GM23338 (cell line): ENCODE results near the gene XRCC4. TPM values are rescaled to one million over a fixed set of nuclear protein-coding genes. Genes with fewer than 3 reads are reported as not detected.

ENCODE experiments used
- ATAC-seq: fragments of 200-7000 bp; cut with Tn5 transposase; 3 replicates; pipeline ENCODE4 v1.9.1; 2020
- DNase-seq: peaks from one replicate; pipeline ENCODE4 v3.0.0-alpha.2; 2015; ENCODE audit warnings: low spot score
- H2AFZ ChIP-seq: fragments of 200-600 bp; sonication (generic); 2 replicates; pipeline ENCODE4 v1.8.0; 2016; ENCODE audit warnings: antibody characterized with exemption, mild to moderate bottlenecking, moderate library complexity
- H3F3A ChIP-seq: fragments of 200-600 bp; sonication (generic); replicated peaks from 2 replicates; pipeline ENCODE4 v1.8.0; 2017; ENCODE audit warnings: antibody characterized with exemption, mixed run types, low read depth
- H3K27ac ChIP-seq: fragments of 200-600 bp; sonication (generic); 2 replicates; pipeline ENCODE4 v1.6.1; 2016; ENCODE audit warnings: low read depth
- H3K27me3 ChIP-seq: fragments of 200-600 bp; sonication (generic); 2 replicates; pipeline ENCODE4 v1.8.0; 2016; ENCODE audit warnings: mild to moderate bottlenecking, mixed run types, moderate library complexity; ENCODE audit not compliant: insufficient read depth
- H3K36me3 ChIP-seq: fragments of 200-600 bp; sonication (generic); 2 replicates; pipeline ENCODE4 v1.8.0; 2016; ENCODE audit warnings: mild to moderate bottlenecking; ENCODE audit not compliant: insufficient read depth
- H3K4me1 ChIP-seq: fragments of 200-600 bp; sonication (generic); 2 replicates; pipeline ENCODE4 v1.8.0; 2016; ENCODE audit warnings: mild to moderate bottlenecking, moderate library complexity; ENCODE audit not compliant: insufficient read depth
- H3K4me2 ChIP-seq: fragments of 200-600 bp; sonication (generic); 2 replicates; pipeline ENCODE4 v1.7.1; 2017; ENCODE audit warnings: mixed run types
- H3K4me3 ChIP-seq: fragments of 200-600 bp; sonication (generic); 2 replicates; pipeline ENCODE4 v1.6.1; 2016; ENCODE audit warnings: mixed run types
- H3K79me2 ChIP-seq: fragments of 200-600 bp; sonication (generic); replicated peaks from 2 replicates; pipeline ENCODE4 v1.8.0; 2017; ENCODE audit warnings: mild to moderate bottlenecking; ENCODE audit not compliant: insufficient read depth
- H3K9me2 ChIP-seq: fragments of 200-600 bp; sonication (generic); 2 replicates; pipeline ENCODE4 v1.8.0; 2017; ENCODE audit not compliant: insufficient read depth
- H4K20me1 ChIP-seq: fragments of 200-600 bp; sonication (generic); replicated peaks from 2 replicates; pipeline ENCODE4 v1.8.0; 2017; ENCODE audit warnings: mild to moderate bottlenecking; ENCODE audit not compliant: insufficient read depth
- H3K27ac Mint-ChIP-seq: 2 replicates; pipeline ENCODE4 v1.8.0; 2020; ENCODE audit warnings: inconsistent platforms, mild to moderate bottlenecking, moderate library complexity, mixed read lengths
- H3K27me3 Mint-ChIP-seq: 3 replicates; pipeline ENCODE4 v1.8.0; 2022; ENCODE audit warnings: low read depth, mild to moderate bottlenecking, moderate library complexity, mixed read lengths, inconsistent platforms; ENCODE audit not compliant: insufficient read depth, poor library complexity
- H3K36me3 Mint-ChIP-seq: 3 replicates; pipeline ENCODE4 v1.8.0; 2021; ENCODE audit warnings: low read depth, mild to moderate bottlenecking, inconsistent platforms, moderate library complexity, mixed read lengths
- H3K4me1 Mint-ChIP-seq: 3 replicates; pipeline ENCODE4 v1.8.0; 2020; ENCODE audit warnings: mild to moderate bottlenecking, inconsistent platforms, mixed read lengths
- H3K4me3 Mint-ChIP-seq: 3 replicates; pipeline ENCODE4 v1.8.0; 2021; ENCODE audit warnings: moderate library complexity, mild to moderate bottlenecking, inconsistent platforms, mixed read lengths
- H3K9me3 Mint-ChIP-seq: 3 replicates; pipeline ENCODE4 v1.8.0; 2020; ENCODE audit warnings: moderate library complexity, mild to moderate bottlenecking, inconsistent platforms, mixed read lengths
- CREB1 ChIP-seq: fragments of 250-450 bp; sonication (Bioruptor Pico); IDR thresholded peaks from 2 replicates; pipeline ENCODE4 v1.5.0; 2020; ENCODE audit warnings: low read depth, mild to moderate bottlenecking, moderate library complexity
- EZH2 ChIP-seq: fragments of 200-600 bp; sonication (generic); IDR thresholded peaks from one replicate; pipeline ENCODE4 v1.8.0; 2017; ENCODE audit warnings: antibody characterized with exemption, mild to moderate bottlenecking, low read depth; ENCODE audit not compliant: unreplicated experiment
- EZH2phosphoT487 ChIP-seq: fragments of 200-600 bp; sonication (generic); IDR thresholded peaks from one replicate; pipeline ENCODE4 v1.8.1; 2018; ENCODE audit warnings: antibody characterized with exemption; ENCODE audit not compliant: unreplicated experiment
- JUNB ChIP-seq: IDR thresholded peaks from one replicate; pipeline ENCODE4 v1.6.1; 2016; ENCODE audit warnings: antibody characterized with exemption; ENCODE audit not compliant: unreplicated experiment
- NANOG ChIP-seq: IDR thresholded peaks from 2 replicates; pipeline ENCODE4 v1.6.1; 2016; ENCODE audit warnings: antibody characterized with exemption, borderline replicate concordance
- POLR2AphosphoS5 ChIP-seq: IDR thresholded peaks from 2 replicates; pipeline ENCODE4 v1.6.1; 2016; ENCODE audit warnings: antibody characterized with exemption, low read depth
- STAT1 ChIP-seq: IDR thresholded peaks from one replicate; pipeline ENCODE4 v1.6.1; 2016; ENCODE audit warnings: antibody characterized with exemption; ENCODE audit not compliant: unreplicated experiment
- ZNF114 ChIP-seq: fragments of 250-450 bp; sonication (Bioruptor Pico); IDR thresholded peaks from 2 replicates; pipeline ENCODE4 v1.5.0; 2020; ENCODE audit warnings: mild to moderate bottlenecking, moderate library complexity
- ZNF331 ChIP-seq: fragments of 250-450 bp; sonication (Bioruptor Pico); IDR thresholded peaks from 2 replicates; pipeline ENCODE4 v1.5.0; 2020; ENCODE audit warnings: low read depth, mild to moderate bottlenecking, moderate library complexity
- polyA plus RNA-seq: library from polyadenylated mRNA; unstranded; fragments of >200 nt; fragmentation: Nextera tagmentation; extraction: Ambion mirVana; gene quantifications from 2 replicates; pipeline ENCODE4 v1.2.1, GENCODE V29; 2016
- total RNA-seq: library from RNA; depleted of rRNA; stranded (reverse); fragments of >200 nt; shearing (Covaris generic); gene quantifications from 2 replicates; pipeline ENCODE4 v1.2.3, GENCODE V29; 2014
- TF ChIP-seq, protein P1 (sequence below): IDR thresholded peaks from one replicate; pipeline ENCODE4 v1.6.1; 2018; ENCODE audit warnings: antibody characterized with exemption; ENCODE audit not compliant: unreplicated experiment
- TF ChIP-seq, protein P2 (sequence below): IDR thresholded peaks from 2 replicates; pipeline ENCODE4 v1.6.1; 2016; ENCODE audit warnings: antibody characterized with exemption
- TF ChIP-seq, protein P3 (sequence below): fragments of 250-450 bp; sonication (Bioruptor Pico); IDR thresholded peaks from 2 replicates; pipeline ENCODE4 v1.5.0; 2020; ENCODE audit warnings: mild to moderate bottlenecking, moderate library complexity
- TF ChIP-seq, protein P4 (sequence below), 2 experiments: fragments of 200-600 bp in 1 of 2; sonication (generic) in 1 of 2; conservative IDR thresholded peaks; 2 replicates each; pipeline versions ENCODE4 v1.5.1 to v1.6.1; 2016 to 2017; ENCODE audit warnings: antibody characterized with exemption in 2 of 2, low read depth in 2 of 2, mild to moderate bottlenecking in 2 of 2, moderate library complexity in 1 of 2

XRCC4 gene
- total and polyA plus RNA-seq, 2 experiments from 2014 or later: 11.5 to 22.4 TPM

DNA sequence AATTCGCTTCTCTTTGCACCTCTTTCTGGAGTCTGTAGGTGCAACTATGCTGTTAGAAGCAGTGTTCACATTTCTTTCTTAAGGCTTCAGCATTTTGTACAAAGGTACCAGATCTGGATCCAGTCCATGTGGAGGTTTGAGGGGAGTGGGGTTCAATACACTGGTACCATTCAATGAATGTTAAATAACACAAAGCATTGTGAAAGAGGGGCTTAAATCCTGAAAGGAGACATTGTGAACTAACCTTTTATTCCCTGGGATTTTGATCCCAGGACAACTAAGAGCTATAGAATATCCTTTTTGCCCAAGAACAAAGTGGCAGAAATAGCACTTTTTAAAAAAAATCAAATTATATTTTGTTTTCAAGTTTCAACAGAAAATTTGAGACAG lies 286.5 kb downstream of the XRCC4 start:
- DNase-seq (no peak), ATAC-seq (no peak)
- Histone ChIP-seq H3K79me2 (no peaks in the 10 kb centered on the region), H3K9me2 (0 out of 2 replicates have a peak, but pooled peaks cover 4% of the 10 kb centered on the region), H3K4me1 (no peaks in the 10 kb centered on the region), H4K20me1 (no peaks in the 10 kb centered on the region), H3K4me3 (no peak overlapping the region), H3K27me3 (no peaks in the 10 kb centered on the region), H3K36me3 (no peaks in the 10 kb centered on the region), H3K4me2 (no peak overlapping the region), H3K27ac (no peak overlapping the region), H3F3A (no peaks in the 10 kb centered on the region), H2AFZ (peak overlapping the region; percentile 5; the same call in 1 of the 2 replicates)
- H3K27ac Mint-ChIP-seq: no peak overlapping the region
- TF ChIP-seq, protein P1, sequence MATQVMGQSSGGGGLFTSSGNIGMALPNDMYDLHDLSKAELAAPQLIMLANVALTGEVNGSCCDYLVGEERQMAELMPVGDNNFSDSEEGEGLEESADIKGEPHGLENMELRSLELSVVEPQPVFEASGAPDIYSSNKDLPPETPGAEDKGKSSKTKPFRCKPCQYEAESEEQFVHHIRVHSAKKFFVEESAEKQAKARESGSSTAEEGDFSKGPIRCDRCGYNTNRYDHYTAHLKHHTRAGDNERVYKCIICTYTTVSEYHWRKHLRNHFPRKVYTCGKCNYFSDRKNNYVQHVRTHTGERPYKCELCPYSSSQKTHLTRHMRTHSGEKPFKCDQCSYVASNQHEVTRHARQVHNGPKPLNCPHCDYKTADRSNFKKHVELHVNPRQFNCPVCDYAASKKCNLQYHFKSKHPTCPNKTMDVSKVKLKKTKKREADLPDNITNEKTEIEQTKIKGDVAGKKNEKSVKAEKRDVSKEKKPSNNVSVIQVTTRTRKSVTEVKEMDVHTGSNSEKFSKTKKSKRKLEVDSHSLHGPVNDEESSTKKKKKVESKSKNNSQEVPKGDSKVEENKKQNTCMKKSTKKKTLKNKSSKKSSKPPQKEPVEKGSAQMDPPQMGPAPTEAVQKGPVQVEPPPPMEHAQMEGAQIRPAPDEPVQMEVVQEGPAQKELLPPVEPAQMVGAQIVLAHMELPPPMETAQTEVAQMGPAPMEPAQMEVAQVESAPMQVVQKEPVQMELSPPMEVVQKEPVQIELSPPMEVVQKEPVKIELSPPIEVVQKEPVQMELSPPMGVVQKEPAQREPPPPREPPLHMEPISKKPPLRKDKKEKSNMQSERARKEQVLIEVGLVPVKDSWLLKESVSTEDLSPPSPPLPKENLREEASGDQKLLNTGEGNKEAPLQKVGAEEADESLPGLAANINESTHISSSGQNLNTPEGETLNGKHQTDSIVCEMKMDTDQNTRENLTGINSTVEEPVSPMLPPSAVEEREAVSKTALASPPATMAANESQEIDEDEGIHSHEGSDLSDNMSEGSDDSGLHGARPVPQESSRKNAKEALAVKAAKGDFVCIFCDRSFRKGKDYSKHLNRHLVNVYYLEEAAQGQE: no peak
- no peak for TF ChIP-seq ZNF114
- no peak for TF ChIP-seq JUNB
- no peak for TF ChIP-seq STAT1
- no peak for TF ChIP-seq EZH2phosphoT487
- TF ChIP-seq, protein P2, sequence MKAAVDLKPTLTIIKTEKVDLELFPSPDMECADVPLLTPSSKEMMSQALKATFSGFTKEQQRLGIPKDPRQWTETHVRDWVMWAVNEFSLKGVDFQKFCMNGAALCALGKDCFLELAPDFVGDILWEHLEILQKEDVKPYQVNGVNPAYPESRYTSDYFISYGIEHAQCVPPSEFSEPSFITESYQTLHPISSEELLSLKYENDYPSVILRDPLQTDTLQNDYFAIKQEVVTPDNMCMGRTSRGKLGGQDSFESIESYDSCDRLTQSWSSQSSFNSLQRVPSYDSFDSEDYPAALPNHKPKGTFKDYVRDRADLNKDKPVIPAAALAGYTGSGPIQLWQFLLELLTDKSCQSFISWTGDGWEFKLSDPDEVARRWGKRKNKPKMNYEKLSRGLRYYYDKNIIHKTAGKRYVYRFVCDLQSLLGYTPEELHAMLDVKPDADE: no peak
- TF ChIP-seq, protein P3, sequence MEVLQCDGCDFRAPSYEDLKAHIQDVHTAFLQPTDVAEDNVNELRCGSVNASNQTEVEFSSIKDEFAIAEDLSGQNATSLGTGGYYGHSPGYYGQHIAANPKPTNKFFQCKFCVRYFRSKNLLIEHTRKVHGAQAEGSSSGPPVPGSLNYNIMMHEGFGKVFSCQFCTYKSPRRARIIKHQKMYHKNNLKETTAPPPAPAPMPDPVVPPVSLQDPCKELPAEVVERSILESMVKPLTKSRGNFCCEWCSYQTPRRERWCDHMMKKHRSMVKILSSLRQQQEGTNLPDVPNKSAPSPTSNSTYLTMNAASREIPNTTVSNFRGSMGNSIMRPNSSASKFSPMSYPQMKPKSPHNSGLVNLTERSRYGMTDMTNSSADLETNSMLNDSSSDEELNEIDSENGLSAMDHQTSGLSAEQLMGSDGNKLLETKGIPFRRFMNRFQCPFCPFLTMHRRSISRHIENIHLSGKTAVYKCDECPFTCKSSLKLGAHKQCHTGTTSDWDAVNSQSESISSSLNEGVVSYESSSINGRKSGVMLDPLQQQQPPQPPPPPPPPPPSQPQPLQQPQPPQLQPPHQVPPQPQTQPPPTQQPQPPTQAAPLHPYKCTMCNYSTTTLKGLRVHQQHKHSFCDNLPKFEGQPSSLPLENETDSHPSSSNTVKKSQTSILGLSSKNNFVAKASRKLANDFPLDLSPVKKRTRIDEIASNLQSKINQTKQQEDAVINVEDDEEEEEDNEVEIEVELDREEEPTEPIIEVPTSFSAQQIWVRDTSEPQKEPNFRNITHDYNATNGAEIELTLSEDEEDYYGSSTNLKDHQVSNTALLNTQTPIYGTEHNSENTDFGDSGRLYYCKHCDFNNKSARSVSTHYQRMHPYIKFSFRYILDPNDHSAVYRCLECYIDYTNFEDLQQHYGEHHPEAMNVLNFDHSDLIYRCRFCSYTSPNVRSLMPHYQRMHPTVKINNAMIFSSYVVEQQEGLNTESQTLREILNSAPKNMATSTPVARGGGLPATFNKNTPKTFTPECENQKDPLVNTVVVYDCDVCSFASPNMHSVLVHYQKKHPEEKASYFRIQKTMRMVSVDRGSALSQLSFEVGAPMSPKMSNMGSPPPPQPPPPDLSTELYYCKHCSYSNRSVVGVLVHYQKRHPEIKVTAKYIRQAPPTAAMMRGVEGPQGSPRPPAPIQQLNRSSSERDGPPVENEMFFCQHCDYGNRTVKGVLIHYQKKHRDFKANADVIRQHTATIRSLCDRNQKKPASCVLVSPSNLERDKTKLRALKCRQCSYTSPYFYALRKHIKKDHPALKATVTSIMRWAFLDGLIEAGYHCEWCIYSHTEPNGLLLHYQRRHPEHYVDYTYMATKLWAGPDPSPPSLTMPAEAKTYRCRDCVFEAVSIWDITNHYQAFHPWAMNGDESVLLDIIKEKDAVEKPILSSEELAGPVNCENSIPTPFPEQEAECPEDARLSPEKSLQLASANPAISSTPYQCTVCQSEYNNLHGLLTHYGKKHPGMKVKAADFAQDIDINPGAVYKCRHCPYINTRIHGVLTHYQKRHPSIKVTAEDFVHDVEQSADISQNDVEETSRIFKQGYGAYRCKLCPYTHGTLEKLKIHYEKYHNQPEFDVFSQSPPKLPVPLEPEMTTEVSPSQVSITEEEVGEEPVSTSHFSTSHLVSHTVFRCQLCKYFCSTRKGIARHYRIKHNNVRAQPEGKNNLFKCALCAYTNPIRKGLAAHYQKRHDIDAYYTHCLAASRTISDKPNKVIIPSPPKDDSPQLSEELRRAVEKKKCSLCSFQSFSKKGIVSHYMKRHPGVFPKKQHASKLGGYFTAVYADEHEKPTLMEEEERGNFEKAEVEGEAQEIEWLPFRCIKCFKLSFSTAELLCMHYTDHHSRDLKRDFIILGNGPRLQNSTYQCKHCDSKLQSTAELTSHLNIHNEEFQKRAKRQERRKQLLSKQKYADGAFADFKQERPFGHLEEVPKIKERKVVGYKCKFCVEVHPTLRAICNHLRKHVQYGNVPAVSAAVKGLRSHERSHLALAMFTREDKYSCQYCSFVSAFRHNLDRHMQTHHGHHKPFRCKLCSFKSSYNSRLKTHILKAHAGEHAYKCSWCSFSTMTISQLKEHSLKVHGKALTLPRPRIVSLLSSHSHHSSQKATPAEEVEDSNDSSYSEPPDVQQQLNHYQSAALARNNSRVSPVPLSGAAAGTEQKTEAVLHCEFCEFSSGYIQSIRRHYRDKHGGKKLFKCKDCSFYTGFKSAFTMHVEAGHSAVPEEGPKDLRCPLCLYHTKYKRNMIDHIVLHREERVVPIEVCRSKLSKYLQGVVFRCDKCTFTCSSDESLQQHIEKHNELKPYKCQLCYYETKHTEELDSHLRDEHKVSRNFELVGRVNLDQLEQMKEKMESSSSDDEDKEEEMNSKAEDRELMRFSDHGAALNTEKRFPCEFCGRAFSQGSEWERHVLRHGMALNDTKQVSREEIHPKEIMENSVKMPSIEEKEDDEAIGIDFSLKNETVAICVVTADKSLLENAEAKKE (CRISPR knock-in tag): no peak
- TF ChIP-seq NANOG: no peak
- no peak for TF ChIP-seq CREB1 (CRISPR knock-in tag)
- no peak for TF ChIP-seq EZH2
- TF ChIP-seq, protein P4, sequence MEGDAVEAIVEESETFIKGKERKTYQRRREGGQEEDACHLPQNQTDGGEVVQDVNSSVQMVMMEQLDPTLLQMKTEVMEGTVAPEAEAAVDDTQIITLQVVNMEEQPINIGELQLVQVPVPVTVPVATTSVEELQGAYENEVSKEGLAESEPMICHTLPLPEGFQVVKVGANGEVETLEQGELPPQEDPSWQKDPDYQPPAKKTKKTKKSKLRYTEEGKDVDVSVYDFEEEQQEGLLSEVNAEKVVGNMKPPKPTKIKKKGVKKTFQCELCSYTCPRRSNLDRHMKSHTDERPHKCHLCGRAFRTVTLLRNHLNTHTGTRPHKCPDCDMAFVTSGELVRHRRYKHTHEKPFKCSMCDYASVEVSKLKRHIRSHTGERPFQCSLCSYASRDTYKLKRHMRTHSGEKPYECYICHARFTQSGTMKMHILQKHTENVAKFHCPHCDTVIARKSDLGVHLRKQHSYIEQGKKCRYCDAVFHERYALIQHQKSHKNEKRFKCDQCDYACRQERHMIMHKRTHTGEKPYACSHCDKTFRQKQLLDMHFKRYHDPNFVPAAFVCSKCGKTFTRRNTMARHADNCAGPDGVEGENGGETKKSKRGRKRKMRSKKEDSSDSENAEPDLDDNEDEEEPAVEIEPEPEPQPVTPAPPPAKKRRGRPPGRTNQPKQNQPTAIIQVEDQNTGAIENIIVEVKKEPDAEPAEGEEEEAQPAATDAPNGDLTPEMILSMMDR (conservative IDR thresholded peaks at IDR 0.05; ENCODE audit: low read depth in 2 of 2): no peak
- no peak for TF ChIP-seq ZNF331 (CRISPR knock-in tag)
- TF ChIP-seq POLR2AphosphoS5: no peak
- no peak overlapping the region for H3K4me3 Mint-ChIP-seq
- H3K36me3 Mint-ChIP-seq: peaks cover 9% of the 10 kb centered on the region; the same call in 2 of the 3 replicates
- no peaks in the 10 kb centered on the region for H3K27me3 Mint-ChIP-seq
- no peaks in the 10 kb centered on the region for H3K4me1 Mint-ChIP-seq
- H3K9me3 Mint-ChIP-seq: peaks cover 4% of the 10 kb centered on the region; the same call in 2 of the 3 replicates
